ENCODE results near the gene ZBTB39.

ZBTB39 gene

DNA sequence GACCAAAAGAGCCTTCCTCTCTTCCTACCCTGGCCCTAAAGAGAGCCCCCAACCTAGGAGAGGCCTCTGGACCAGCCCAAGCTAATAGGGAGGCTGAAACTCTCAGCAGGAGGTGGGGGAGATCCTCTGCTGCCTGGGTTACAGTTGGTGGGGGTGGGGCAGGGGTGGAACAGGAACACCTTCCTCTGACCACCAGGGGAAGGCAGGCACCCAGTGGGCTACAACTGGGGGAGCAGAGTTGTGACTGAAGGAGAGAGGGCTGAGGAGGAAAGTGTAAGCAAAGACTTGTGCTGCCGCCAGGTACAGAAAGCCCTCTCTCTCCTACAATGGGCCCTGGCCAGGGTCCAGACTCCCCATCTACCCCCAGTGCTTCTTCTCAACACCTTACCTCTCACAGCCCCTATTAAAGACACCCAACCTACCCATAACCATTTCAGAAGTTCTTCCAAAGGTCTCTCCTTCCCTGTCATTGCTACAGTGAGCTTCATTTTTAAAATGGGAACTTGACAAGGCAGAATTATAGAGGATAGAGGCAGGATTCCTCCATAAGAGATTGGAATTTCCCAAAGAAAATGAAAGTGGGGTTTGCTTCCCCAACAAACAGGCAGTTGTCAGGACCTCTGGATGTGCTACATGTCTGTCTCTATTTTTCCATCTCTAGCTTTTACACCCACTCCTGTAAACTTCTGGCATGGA, 42.2 kb upstream of the ZBTB39 start:
- Mint-ChIP-seq H3K4me3 (no peak overlapping the region), H3K4me1 (peaks cover 21% of the 10 kb centered on the region), H3K27ac (no peak overlapping the region), H3K27me3 (ENCODE audit: low read depth) (peaks cover 28% of the 10 kb centered on the region), H3K9me3 (no peaks in the 10 kb centered on the region), H3K36me3 (ENCODE audit: low read depth) (no peaks in the 10 kb centered on the region)
- TF ChIP-seq, protein P1, sequence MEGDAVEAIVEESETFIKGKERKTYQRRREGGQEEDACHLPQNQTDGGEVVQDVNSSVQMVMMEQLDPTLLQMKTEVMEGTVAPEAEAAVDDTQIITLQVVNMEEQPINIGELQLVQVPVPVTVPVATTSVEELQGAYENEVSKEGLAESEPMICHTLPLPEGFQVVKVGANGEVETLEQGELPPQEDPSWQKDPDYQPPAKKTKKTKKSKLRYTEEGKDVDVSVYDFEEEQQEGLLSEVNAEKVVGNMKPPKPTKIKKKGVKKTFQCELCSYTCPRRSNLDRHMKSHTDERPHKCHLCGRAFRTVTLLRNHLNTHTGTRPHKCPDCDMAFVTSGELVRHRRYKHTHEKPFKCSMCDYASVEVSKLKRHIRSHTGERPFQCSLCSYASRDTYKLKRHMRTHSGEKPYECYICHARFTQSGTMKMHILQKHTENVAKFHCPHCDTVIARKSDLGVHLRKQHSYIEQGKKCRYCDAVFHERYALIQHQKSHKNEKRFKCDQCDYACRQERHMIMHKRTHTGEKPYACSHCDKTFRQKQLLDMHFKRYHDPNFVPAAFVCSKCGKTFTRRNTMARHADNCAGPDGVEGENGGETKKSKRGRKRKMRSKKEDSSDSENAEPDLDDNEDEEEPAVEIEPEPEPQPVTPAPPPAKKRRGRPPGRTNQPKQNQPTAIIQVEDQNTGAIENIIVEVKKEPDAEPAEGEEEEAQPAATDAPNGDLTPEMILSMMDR (IDR thresholded peaks at IDR 0.05; ENCODE audit: unreplicated experiment in 3 of 3) = no peak

DNA sequence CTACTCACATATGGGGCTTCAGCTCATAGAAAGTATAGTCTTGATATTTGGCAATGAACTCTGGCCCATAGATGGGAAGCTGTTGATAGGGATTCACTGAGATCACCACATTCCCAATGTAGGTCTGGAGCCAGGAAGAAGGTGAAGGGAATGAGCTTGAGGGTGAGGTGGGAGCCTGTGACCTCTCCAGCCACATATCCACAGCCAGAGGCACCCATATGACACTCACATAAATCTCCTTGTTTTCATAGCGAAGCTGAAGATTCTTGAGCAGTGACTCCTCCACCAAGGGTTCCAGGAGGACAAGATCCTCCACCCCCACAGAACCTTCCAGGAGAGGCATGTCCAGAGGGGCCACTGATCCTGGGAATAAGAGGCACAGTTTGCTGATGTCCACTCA, 41.6 kb upstream of the ZBTB39 start:
- Mint-ChIP-seq H3K27ac (no peak overlapping the region), H3K4me3 (no peak overlapping the region), H3K36me3 (ENCODE audit: low read depth) (no peaks in the 10 kb centered on the region), H3K27me3 (ENCODE audit: low read depth) (peaks cover 28% of the 10 kb centered on the region), H3K9me3 (no peaks in the 10 kb centered on the region), H3K4me1 (peaks cover 21% of the 10 kb centered on the region)
- TF ChIP-seq, protein P1 (IDR thresholded peaks at IDR 0.05; ENCODE audit: unreplicated experiment in 3 of 3) = no peak

DNA sequence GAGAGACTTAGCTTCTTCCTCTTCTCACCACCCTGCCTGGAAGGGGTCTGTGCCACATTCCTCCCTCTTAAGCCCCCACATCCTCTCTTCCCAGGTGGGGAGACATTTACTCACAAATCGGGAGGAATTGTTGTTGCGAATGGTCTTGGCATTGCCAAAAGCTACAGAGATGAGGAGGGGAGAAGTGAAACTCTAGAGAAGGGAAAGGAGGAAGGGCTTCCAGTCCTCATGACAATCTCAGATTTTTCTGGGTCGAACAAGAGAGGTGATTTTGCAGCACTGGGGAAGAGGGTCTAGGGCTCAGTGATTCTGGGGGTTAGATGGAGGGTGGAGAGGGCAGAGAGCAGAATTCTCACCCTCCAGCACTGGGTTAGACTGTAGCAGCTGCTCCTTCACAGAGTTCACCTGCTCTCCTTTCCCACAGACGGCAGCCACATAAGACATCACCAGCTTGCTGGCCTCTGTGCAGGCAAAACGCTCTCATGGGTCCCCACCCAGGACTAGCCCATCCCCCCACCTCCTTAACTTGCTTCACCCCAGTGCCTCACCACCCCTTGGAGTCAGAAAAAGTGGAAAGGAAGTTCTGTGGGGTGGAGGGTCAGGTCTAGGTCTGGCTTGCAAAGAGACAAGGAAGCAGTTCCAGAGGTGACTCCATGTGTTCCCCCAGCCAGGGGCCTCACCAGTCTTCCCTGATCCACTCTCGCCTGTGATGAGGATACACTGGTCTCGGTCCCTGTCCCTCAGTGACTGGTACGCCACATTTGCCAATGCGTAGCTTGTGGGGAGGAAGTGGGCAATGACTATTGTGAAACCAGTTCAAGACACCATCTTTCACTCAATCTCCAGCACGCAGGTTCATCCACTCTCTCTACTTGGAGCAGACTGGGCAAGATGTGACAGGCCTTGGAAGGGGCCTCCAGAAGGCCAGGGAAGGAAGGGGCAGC, 40.9 kb upstream of the ZBTB39 start:
- TF ChIP-seq, protein P1 (IDR thresholded peaks at IDR 0.05; ENCODE audit: unreplicated experiment in 3 of 3) = no peak
- Mint-ChIP-seq H3K27ac (no peak overlapping the region), H3K36me3 (ENCODE audit: low read depth) (no peaks in the 10 kb centered on the region), H3K4me3 (no peak overlapping the region), H3K9me3 (no peaks in the 10 kb centered on the region), H3K4me1 (peaks cover 21% of the 10 kb centered on the region), H3K27me3 (ENCODE audit: low read depth) (peaks cover 28% of the 10 kb centered on the region)

DNA sequence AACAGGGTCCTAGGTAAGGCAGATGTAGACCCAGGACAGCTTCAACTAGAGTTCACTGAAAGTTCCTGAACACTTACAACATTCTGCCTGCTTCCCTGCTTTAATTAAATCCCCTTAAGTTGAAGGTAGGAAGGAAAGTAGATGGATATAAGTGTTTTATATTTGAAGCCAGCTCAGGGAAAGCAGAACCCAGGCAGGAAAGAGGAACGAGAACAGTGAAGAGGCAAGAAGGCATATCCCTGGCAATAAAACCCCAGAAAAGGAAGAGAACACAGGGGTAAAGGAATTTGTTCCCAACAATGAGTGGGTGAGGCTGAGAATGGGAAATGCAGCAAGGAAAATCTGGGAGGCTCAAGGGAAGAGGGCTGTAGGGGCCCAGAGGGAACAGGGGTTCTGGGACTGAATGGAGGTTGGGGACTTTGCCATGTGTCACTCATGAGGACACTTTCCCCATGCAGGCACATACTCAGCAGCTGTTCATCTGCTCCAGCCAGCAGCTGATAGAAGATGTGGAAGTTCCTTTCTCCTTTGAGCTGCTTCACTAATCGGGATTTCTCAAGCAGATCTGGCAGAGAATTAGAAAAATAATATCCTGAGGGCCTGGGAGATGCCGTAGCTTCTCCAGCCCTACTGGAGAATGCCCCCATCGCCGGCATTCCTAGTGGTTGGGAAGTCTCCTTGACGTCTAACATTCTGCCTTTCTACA, 39.9 kb upstream of the ZBTB39 start:
- Mint-ChIP-seq H3K4me1 (peaks cover 21% of the 10 kb centered on the region), H3K9me3 (no peaks in the 10 kb centered on the region), H3K27ac (peak overlapping the region in 1 of 3 experiments; percentile 49), H3K36me3 (ENCODE audit: low read depth) (no peaks in the 10 kb centered on the region), H3K27me3 (ENCODE audit: low read depth) (peaks cover 28% of the 10 kb centered on the region), H3K4me3 (peak overlapping the region in 1 of 3 experiments; percentile 16)
- TF ChIP-seq, protein P1 (IDR thresholded peaks at IDR 0.05; ENCODE audit: unreplicated experiment in 3 of 3) = no peak

DNA sequence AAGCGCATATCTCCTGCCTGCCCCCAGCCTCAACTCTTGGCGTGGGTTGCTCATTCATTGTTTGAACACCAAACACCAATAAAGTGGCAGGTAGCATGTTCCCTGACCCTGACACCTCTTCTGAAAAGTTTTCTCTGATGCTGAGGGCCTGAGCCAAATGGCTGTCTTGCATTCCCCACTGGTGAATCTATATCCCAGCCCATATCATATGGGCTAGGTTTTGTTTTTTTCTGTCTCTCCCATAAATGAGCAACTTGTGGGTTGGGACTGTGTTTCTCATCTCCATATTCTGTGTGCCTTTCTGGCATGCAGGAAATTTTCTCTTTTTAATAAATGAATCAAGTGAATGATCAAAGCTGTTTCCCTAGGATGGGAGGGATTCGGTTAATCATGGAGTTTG, 38.5 kb upstream of the ZBTB39 start:
- TF ChIP-seq, protein P1 (IDR thresholded peaks at IDR 0.05; ENCODE audit: unreplicated experiment in 3 of 3) = no peak
- Mint-ChIP-seq H3K27ac (no peak overlapping the region), H3K36me3 (ENCODE audit: low read depth) (no peaks in the 10 kb centered on the region), H3K9me3 (no peaks in the 10 kb centered on the region), H3K4me3 (no peak overlapping the region), H3K4me1 (peaks cover 27% of the 10 kb centered on the region), H3K27me3 (ENCODE audit: low read depth) (peaks cover 24% of the 10 kb centered on the region)

All from nephron (organoid).